Parathyroid adenoma (tissue), 2 donors: ENCODE measurements around the gene COL10A1.

Experiments
- H2AFZ ChIP-seq: fragments of 300-600 bp; sonication (generic); one replicate; pipeline ENCODE4 v1.7.0; 2017; ENCODE audit warnings: antibody characterized with exemption, mild to moderate bottlenecking
- H3K27ac ChIP-seq: fragments of 300-600 bp; sonication (generic); one replicate; pipeline ENCODE4 v1.7.0; 2017
- H3K27me3 ChIP-seq: fragments of 300-600 bp; sonication (generic); one replicate; pipeline ENCODE4 v1.7.0; 2017; ENCODE audit warnings: low read length; ENCODE audit not compliant: control insufficient read depth, insufficient read depth
- H3K36me3 ChIP-seq: fragments of 300-600 bp; sonication (generic); one replicate; pipeline ENCODE4 v1.7.0; 2017; ENCODE audit warnings: low read length; ENCODE audit not compliant: control insufficient read depth, insufficient read depth
- H3K4me1 ChIP-seq: fragments of 300-600 bp; sonication (generic); one replicate; pipeline ENCODE4 v1.7.0; 2017; ENCODE audit warnings: control low read depth
- H3K4me2 ChIP-seq: fragments of 300-600 bp; sonication (generic); one replicate; pipeline ENCODE4 v1.7.0; 2017; ENCODE audit warnings: low read length
- H3K4me3 ChIP-seq: fragments of 300-600 bp; sonication (generic); one replicate; pipeline ENCODE4 v1.7.0; 2017; ENCODE audit warnings: low read depth, low read length
- H3K79me2 ChIP-seq: fragments of 300-600 bp; sonication (generic); one replicate; pipeline ENCODE4 v1.7.0; 2017; ENCODE audit warnings: control low read depth
- H3K9ac ChIP-seq: fragments of 300-600 bp; sonication (generic); one replicate; pipeline ENCODE4 v1.7.0; 2017; ENCODE audit warnings: mild to moderate bottlenecking
- H3K9me3 ChIP-seq: fragments of 300-600 bp; sonication (generic); one replicate; pipeline ENCODE4 v1.7.0; 2017; ENCODE audit warnings: low read length; ENCODE audit not compliant: control insufficient read depth
- TF ChIP-seq, protein P1 (sequence below): fragments of 300-600 bp; sonication (generic); IDR thresholded peaks from one replicate; pipeline ENCODE4 v1.7.0; 2017; ENCODE audit warnings: antibody characterized with exemption, mild to moderate bottlenecking
- donor health status: primary hyperparathyroidism.

Gene COL10A1

DNA sequence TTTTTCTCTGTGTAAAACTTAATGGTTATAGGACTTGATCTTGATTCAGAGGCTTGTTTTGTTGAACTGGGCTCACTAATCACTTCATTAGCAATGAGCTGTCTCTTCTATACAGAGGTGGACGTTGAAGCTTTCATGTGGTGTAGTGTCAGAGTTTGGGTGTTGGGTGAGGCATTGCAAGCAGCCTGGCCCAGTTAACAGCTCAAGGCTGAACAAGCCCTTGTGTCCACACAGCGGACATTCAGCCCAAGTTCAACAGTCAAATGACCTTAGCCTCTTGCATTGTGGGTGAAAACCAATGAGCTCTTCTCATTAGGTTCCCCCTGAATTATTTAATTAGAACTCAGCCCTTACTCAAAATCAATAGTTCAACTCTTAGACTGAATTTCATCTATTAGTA, 12.5 kb downstream of the COL10A1 start:
- Histone ChIP-seq H3K4me3 (no peak overlapping the region), H3K4me1 (no peaks in the 10 kb centered on the region), H3K4me2 (no peak overlapping the region), H3K36me3 (no peaks in the 10 kb centered on the region), H3K9ac (no peak overlapping the region), H3K9me3 (no peaks in the 10 kb centered on the region), H2AFZ (no peak overlapping the region), H3K27ac (no peak overlapping the region), H3K79me2 (peaks cover 5% of the 10 kb centered on the region), H3K27me3 (no peaks in the 10 kb centered on the region)
- TF ChIP-seq, protein P1, sequence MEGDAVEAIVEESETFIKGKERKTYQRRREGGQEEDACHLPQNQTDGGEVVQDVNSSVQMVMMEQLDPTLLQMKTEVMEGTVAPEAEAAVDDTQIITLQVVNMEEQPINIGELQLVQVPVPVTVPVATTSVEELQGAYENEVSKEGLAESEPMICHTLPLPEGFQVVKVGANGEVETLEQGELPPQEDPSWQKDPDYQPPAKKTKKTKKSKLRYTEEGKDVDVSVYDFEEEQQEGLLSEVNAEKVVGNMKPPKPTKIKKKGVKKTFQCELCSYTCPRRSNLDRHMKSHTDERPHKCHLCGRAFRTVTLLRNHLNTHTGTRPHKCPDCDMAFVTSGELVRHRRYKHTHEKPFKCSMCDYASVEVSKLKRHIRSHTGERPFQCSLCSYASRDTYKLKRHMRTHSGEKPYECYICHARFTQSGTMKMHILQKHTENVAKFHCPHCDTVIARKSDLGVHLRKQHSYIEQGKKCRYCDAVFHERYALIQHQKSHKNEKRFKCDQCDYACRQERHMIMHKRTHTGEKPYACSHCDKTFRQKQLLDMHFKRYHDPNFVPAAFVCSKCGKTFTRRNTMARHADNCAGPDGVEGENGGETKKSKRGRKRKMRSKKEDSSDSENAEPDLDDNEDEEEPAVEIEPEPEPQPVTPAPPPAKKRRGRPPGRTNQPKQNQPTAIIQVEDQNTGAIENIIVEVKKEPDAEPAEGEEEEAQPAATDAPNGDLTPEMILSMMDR = no peak

DNA sequence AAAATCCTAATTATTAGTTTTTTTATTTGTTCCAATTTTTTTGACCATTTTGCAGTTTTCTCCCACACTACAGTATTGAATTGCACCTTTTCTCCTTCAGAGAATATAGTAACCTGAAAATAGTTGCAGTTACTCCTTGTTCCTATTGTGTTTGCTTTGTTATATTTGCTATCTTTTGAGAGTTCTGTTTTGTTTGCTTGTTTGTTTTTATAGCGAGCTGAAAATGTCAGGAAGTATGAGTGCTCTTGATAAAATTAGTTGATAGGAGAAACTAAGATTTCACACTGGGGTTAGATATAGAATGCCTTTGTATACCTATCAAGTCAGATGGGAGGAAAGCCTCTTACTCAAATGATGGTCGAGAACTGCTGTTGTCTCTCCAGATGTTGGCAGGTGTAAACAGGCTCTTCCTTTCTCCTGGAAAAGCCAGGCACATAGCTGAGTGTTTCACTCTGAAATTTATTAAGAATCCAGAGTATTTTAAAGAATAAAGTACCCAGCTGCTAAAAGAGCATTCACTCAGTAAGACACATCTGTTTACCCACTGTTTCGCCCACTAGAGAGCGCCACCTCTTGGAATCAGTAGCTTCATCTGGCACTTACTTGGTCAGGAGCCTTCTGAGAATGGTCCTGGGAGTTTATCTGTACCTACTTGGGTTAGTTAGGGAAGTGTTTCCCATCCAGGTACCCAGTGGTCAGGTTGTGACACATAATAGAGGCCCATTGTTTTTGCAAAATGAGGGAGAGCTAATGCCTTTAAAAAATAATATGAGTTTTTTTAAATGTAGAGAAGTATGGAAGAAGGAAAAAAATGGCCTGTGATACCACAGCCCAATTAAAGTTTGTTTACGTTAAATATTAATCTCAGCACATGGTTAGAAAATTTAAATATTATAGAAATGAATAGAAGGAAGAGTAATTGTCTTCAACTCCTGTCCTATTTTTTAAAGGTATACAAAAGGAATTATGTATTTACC, 14.1 kb downstream of the COL10A1 start:
- no peak overlapping the region for H2AFZ ChIP-seq
- H3K9ac ChIP-seq = no peak overlapping the region
- H3K27ac ChIP-seq = no peak overlapping the region
- H3K36me3 ChIP-seq = no peaks in the 10 kb centered on the region
- H3K9me3 ChIP-seq = no peaks in the 10 kb centered on the region
- no peaks in the 10 kb centered on the region for H3K27me3 ChIP-seq
- no peak overlapping the region for H3K4me2 ChIP-seq
- no peak overlapping the region for H3K4me3 ChIP-seq
- H3K4me1 ChIP-seq = no peaks in the 10 kb centered on the region
- peaks cover 5% of the 10 kb centered on the region for H3K79me2 ChIP-seq
- TF ChIP-seq, protein P1 = peak; percentile 31

DNA sequence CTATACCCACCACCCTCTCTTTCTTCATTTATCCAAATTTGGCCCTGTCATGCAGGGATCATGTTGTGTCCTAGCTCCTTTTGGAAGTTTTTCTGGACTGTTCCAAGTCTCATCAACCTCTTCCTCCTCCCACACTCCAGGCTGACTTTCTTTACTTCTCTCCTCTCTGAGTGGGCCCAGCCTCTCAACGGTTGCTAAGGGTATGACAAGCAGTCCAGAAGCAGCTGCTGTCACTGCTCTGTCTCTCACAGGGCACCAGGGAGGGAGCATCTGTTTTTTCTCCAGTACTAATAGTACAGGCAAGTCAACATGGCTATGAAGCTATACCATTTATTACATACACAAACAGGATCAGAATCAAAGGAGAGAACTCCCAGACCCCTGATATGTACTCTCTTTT, 17.1 kb downstream of the COL10A1 start:
- no peak overlapping the region for H3K27ac ChIP-seq
- no peaks in the 10 kb centered on the region for H3K27me3 ChIP-seq
- H3K79me2 ChIP-seq = peaks cover 19% of the 10 kb centered on the region
- H3K9ac ChIP-seq = no peak overlapping the region
- no peak overlapping the region for H3K4me2 ChIP-seq
- H3K4me3 ChIP-seq = no peak overlapping the region
- no peak overlapping the region for H2AFZ ChIP-seq
- H3K9me3 ChIP-seq = no peaks in the 10 kb centered on the region
- no peaks in the 10 kb centered on the region for H3K36me3 ChIP-seq
- TF ChIP-seq, protein P1 = no peak
- no peaks in the 10 kb centered on the region for H3K4me1 ChIP-seq

DNA sequence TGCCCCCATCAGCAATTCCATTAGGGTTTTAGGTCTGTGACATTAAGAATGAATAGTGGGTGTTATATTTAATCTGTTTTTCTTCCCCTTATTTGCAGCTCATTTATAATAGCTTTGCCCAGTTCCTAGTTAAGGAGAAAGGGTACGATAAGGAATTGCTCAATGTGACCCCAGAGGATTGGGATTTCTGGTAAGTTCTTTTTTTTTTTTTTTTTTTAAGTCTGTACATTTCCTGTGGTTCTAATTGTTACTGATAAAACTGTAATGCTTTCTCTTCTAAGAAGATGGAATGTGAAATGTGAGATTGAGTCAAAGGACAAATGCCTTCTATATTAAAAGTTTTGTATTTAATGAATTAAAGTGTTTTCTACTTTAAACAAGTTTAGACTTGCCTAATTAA, 19.8 kb downstream of the COL10A1 start:
- TF ChIP-seq, protein P1 = no peak
- H3K9me3 ChIP-seq = no peaks in the 10 kb centered on the region
- no peaks in the 10 kb centered on the region for H3K36me3 ChIP-seq
- no peaks in the 10 kb centered on the region for H3K27me3 ChIP-seq
- peaks cover 6% of the 10 kb centered on the region for H3K4me1 ChIP-seq
- peaks cover 31% of the 10 kb centered on the region for H3K79me2 ChIP-seq
- H3K9ac ChIP-seq = no peak overlapping the region
- no peak overlapping the region for H3K4me3 ChIP-seq
- no peak overlapping the region for H2AFZ ChIP-seq
- H3K4me2 ChIP-seq = no peak overlapping the region
- no peak overlapping the region for H3K27ac ChIP-seq
